Mesenteric fat pad (tissue), 1 donor: ENCODE measurements around the gene HOXB4. TPM values are rescaled to one million over a fixed set of nuclear protein-coding genes. Genes with fewer than 3 reads are reported as not detected.

Source experiments
- DNase-seq: peaks from one replicate; pipeline ENCODE4 v3.0.0-alpha.2; 2020; ENCODE audit warnings: low spot score
- long read RNA-seq: library from polyadenylated mRNA; unstranded; transcript quantifications from one replicate; pipeline ENCODE4 v2.0.0, GENCODE V29; 2020
- total RNA-seq: library from RNA; stranded (reverse); fragmentation: NEBNext Ultra II Directional; extraction: Animal tissue kit (Norgen Biotek cat#: 25700); gene quantifications from one replicate; pipeline ENCODE4 v1.2.1, GENCODE V29; 2021
- donor health status: DM: yes; HTN: yes; CAD: no.

HOXB4 gene
- total RNA-seq: 5.7 TPM
- long read RNA-seq: 0 reads

DNA sequence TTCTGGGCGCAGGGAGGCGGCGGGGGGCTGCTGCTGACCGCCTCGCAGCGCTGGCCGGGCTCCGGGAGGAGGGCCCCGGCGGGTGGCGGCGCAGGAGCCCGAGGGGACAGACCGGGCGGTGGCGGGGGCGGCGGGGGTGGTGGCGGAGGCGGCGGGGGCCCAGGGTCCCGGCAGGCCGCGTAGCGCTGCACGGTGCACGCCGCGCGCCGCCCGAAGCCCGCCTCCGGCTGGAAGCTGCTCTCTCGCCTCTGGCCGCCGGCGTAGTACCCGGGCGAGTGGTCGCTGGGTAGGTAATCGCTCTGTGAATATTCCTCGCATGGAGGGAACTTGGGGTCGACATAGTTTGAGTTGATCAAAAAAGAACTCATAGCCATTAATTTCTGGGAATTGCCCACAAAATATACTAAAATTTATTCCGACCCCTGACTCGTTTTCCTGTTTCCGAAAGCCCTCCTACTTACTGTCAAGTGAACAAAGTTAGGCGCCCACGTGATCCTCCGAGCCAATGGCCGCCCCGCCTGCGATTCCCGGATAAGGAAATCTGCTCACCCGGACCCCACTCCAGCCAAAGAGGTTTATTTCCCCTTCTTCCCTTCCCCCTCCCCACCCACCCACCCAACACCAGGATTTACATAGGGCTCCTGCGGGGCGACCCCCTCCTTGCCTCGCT lies at the start of gene HOXB4:
TSS of gene HOXB4 (minus strand) at position 405 of the 670 bp plus-strand sequence. CDS start at position 374, 31 bp downstream.
- no peak for DNase-seq

DNA sequence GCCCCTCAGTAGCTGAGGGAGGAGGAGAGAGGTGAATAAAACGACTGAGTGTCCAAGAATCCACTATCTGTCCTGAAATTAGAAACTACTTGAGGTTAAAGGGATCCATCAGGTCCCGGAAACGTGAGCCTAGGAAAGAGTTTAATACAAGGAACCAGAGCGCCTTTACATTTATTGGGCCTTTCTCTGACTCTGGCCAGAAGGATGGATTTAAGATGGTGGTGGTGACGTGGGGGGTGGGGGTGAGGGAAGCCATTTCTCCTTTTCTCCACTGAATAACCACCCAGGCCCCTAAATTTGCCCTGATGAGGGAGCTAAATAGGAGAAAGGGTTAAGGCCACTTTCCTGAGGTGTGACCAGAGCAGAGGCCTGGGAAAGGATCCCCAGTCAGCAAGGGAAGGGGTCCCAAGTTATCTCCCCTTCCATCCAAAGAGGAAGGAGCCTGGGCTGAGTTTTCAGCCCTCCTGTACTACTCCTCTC lies 49.0 kb upstream of the HOXB4 start:
- DNase-seq: no peak

DNA sequence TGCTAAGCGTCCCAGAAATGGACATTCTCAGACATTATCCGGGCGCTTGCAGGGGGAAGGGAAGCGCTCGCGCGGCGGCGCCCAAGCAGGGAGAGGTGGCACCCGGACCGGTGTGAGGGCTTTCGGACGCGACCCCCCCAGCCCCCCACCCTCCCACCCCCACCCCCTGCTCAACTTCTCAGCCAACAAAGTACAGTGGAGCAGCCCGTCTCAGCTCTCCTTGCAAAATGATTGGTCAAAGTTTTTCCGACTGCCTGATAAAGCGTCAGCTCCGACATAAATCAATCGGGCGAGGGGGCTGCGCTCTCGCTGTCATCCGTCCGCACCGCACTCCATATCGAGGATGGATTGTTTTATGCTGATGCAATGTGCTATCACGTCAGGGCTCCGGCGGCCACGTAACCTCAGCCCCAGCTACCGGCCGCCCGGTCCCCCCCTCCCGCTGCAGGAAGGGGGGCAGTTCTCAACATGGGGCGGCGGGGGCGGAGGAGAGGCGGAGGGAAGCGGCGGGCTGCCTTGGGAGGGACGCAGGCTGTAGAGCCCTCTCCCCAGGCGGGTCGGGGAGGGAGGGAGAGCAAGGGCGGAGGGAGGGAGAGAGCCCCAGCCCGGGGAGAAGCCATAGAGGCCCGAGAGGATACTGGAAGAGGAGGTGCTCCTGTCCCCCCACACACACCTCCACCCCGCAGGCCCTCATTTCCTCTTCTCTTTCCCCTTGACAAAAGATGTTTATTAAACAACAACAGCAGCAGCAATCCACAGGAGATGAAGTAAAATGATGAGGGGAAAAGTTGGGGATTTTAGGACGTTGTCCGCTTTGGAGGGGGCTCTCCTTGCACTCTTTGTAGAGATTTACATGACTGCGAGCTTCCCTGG lies 48.3 kb upstream of the HOXB4 start, which contains the start of gene HOXB9:
TSS of gene HOXB9 (minus strand) at position 114 of the 873 bp plus-strand sequence. CDS start at position 25, 89 bp downstream.
- no peak for DNase-seq

DNA sequence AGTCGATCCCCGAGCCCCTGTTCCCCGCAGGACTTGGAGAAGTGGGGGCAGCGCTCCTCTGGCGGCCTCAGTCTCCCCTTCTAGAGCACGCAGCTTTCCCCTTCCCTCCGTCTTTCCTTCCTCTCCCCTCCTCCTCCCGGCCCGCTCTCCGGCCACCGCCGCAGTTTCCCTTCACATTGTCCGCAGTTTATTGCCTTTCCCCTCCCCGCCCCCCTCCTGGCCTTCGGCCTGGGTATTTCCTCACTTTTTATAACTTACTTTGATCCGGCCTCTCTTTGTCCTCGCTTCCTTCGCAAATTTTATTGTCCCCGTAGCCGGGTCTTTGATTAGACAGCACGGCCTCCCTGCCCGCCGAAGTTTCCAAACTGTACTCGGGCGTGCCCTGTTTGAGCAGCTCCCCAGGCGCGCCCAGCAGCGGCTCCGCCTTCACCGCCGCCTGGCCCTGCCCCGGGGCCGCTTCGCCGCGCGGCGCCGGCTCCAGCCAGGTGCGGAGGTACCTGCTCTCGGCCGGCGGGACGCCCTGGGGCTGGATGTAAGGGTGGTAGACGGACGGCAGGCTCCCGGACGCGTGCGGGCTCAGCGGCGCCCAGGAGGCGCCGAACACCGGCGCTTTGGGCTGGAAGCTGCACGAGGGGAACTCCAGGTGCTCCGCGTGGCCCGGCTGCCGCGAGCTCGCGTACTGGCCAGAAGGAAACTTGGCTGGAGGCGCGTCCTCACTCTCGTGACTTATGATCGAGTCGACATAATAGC lies 47.5 kb upstream of the HOXB4 start:
- DNase-seq: no peak

DNA sequence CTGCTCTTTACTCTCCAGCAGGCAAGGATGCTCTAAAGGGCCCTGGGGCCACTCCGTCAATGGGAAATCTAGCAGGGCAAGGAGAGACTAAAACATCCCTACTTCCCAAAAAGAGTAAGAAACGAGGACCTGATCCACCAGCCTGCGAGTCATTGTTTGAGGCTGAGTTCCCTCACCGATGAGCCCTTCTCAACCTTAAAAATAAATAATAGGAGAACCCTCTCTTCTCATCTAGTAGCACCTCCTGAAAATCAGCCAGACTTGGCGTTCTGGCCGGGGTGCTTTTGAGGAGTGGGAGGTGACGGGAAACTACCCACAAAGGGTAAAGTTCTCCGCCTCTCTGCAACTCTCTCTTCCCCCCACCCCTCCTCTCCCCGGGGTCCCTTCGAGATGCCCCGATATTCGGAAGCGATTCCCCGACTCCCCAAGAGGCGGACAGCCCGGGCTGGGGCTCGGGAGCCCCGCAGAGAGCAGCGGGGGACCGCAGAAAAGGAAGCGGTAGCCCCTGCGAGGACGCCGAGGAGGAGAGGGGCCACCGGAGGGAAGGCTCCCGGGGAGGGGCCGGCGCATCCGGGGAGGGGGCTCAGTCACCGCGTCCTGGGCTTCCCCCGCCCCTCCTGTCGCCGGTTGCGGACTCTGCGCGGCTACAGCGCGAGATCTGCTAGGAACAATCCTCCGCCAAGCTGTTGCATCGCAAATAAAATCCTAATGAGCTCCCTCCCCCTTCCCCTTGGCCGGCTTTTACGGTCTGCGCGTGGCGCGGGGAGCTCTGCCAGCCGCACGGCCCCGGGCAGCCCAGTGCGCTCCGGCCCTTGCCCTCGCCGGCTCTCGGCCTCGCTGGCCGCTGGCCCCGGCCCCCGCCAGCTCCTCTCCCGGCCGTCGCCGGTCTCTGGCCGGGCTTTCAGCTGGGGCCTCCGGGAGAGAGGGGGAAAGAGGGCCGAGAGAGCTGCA lies 46.7 kb upstream of the HOXB4 start:
- DNase-seq: no peak

DNA sequence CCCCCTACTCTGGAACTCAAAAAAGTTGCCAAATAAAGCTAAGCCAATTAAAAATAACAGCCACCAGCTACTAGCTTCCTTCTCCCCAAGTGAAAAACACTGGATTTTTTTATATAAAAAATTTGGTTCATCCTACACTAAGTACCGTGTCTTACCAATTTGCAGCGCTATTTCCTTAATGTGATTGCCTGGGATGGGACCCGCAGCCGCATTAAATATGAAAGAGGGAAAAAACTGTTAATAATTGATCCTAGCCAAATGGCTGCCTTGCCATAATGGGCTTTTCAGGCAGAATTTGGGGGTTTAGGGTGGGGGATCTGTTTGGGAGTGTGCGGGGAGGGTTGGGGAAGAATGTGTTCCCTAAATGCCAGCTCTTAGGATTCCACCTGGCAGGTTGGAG lies 46.0 kb upstream of the HOXB4 start:
- no peak for DNase-seq

GRCh38 chr17:48623583-48623982 lies 45.4 kb upstream of the HOXB4 start:
- DNase-seq: no peak

DNA sequence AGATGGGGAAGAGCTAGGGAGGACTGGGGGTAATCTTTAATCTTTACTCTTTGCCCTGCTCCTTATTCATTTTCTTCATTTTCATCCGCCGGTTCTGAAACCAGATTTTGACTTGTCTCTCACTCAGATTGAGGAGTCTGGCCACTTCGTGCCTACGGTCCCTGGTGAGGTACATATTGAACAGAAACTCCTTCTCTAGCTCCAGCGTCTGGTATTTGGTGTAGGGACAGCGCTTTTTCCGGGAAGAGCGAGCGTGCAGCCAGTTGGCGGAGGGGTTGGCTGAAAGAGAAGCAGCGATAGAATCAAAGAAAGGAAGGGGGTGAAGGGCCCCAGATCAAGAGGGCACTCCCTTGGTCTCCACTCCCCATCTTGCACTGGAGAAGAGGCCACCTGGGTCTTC lies 44.7 kb upstream of the HOXB4 start:
- no peak for DNase-seq

- no peak for DNase-seq
These were observed 43.6 kb upstream of the HOXB4 start for GRCh38 chr17:48621410-48622392.

DNA sequence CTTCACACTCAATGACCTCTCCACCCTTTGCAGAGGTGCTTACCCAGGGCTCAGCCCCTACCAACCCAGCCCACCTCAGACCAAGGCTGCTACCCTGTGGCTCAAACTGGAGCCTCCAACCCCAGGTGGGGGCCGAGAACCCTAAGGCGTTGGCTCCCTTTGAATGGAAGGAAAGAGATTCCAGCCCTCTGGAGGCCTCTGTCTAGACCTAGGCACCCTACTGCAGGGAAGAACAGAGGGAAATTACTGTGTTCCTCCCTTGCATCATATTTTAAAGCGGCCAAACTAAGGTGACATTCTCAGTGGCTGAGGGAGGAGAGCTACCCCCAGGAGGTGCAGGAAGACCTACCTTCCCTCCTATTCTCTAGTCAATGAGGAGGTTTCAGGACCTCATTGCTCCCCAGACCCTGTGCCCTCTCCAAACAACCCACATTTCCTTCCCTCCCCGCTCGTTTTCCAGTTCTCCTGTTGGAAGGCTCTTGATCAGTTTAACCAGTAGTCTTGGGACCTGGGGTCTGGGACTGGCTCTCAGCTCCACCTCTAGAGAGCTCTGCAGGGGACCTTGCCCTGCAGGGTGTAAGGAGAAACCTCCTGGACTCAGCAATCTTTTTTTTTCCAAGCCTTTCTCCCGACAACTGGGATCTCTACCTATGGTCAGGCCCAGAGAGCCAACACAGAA lies 42.5 kb upstream of the HOXB4 start:
- DNase-seq: no peak

- no peak for DNase-seq
These were observed 41.8 kb upstream of the HOXB4 start for GRCh38 chr17:48619826-48620449.

DNA sequence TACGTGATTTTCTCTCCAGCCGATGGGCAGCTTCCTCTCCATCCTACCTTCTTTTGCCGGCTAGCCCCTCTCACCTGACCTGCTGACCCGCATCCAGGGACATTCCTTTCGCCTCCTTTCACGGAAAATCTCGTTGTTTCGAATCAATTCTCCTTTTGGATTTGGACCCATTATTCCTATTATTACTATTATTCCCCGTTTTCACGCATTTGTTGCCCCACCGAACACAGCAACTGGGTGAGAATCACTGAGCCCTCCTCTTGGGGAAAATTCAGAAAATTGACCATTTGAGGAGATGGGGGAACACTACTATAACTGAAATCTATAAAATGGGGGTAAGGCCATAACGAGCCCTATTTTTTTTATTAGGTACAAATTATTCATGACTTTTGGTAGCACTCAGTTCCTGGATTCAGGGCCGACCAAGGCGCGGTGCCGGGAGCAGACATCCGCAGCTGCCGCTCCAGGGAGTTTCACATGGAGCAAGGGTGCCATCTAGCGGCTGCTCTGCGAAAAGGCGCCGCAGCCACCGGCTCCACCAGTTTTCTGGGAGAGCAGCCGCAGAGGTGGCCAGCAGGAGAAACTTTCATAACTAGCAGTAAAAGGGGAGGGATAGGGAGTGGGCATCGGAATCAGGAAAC lies 40.2 kb upstream of the HOXB4 start:
- DNase-seq: peak; percentile 94

GRCh38 chr17:48617471-48618255 lies 39.5 kb upstream of the HOXB4 start:
- no peak for DNase-seq

DNA sequence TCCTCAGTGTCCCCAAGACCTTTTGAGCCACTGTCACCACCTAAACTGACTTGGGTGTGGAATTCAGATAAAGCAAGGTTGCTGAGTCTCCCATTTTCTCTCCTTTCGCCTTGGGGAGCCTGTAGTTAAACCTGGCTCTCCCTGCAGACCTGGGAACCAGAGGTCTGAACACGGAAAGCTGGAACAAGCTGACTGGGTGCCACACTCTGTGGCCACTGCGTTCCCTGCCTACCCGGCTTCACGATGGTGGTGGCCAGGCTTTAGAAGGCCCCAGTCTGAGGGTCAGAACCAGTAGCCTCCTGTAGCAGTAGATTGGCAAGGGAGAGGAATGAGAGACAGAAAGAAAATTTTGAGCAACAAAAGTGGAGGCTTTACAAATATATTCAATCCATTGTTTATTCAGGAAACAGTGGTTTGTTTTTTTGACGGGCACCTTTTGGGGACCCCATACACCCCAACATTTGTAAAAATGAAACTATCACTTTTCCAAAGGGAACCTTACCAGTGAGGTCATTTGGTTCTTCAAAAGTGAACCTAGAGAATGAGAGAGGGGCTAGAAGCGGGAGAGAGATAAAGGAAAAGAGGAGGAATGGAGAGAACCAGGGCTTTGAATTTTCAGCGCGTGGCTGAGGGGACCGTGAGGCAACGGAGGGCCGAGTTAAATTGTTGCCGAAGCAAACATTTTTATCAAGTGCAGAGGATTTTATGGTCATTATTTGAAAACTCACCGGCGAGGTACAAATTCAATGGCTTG lies 38.7 kb upstream of the HOXB4 start:
- DNase-seq: no peak

DNA sequence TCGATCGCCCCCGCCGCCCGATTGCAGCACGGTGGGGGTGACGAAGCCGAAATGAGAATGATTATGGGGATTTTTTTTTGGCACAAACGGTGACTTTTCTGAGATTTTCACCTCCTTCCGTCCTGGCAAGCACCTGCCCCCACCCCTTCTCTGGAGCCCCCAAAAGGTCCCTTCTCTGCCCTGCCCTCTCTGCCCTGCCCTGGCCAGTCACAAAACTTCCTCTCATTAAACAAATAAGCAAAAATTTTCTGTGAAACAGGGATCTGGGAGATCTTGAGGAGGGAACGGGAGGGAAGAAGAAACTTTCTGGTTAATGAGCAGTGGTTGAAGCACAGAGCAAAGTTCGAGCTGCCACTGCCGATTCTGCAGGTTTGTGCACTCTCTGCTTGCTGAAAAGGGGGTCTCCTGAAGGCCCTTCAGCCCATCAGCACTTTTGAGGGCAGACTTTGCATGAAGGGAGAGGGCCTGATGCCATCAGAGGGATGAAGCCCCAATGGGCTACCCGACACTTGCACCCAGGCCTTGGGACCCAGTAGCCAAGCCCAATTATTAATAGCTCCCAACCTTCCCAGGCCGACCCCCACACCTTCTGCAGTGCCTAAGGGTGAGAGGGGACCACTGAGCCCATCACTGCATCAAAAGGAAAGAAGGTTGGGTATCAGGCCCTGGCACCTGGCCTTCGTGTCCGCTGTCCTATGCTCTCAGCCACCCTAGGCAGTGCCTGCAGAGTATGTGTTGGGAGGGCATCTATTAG lies 38.0 kb upstream of the HOXB4 start:
- no peak for DNase-seq
